ENCODE measurements around the gene ZNF184.
"Not testable (repeated sequence)": the region's sequence is repeated elsewhere in the genome, so short reads cannot be mapped to it uniquely, and the experiment has no call there.

The ZNF184 gene

GRCh38 chr6:27424851-27425250 lies 48.1 kb downstream of the ZNF184 start:
- not testable (repeated sequence) for DNase-seq (ENCODE audit: low read depth)

- peak; percentile 36 for DNase-seq (ENCODE audit: low read depth)
Measured at GRCh38 chr6:27422651-27423332, 50.1 kb downstream of the ZNF184 start.

- no peak for DNase-seq (ENCODE audit: low read depth)
Measured at GRCh38 chr6:27419363-27419762, 53.5 kb downstream of the ZNF184 start.

GRCh38 chr6:27415898-27416297 lies 57.0 kb downstream of the ZNF184 start:
- DNase-seq (ENCODE audit: low read depth), result no peak

GRCh38 chr6:27414996-27415395 lies 57.9 kb downstream of the ZNF184 start:
- peak; percentile 22 for DNase-seq (ENCODE audit: low read depth)

- peak; percentile 9 for DNase-seq (ENCODE audit: low read depth)
Measured at GRCh38 chr6:27414300-27414699, 58.6 kb downstream of the ZNF184 start.

- no peak for DNase-seq (ENCODE audit: low read depth)
Measured at GRCh38 chr6:27407153-27407814, 65.6 kb downstream of the ZNF184 start.

- no peak for DNase-seq (ENCODE audit: low read depth)
Measured at GRCh38 chr6:27406085-27406484, 66.8 kb downstream of the ZNF184 start.

GRCh38 chr6:27400877-27401642 lies 71.8 kb downstream of the ZNF184 start:
- no peak for DNase-seq (ENCODE audit: low read depth)

Measured in iris pigment epithelial cell (primary cell).